Measurements from ENCODE around the gene LCTL. TPM values are rescaled to one million over a fixed set of nuclear protein-coding genes. Genes with fewer than 3 reads are reported as not detected.

The LCTL gene
- total RNA-seq, 1 donor from 2014 or later = not detected

DNA sequence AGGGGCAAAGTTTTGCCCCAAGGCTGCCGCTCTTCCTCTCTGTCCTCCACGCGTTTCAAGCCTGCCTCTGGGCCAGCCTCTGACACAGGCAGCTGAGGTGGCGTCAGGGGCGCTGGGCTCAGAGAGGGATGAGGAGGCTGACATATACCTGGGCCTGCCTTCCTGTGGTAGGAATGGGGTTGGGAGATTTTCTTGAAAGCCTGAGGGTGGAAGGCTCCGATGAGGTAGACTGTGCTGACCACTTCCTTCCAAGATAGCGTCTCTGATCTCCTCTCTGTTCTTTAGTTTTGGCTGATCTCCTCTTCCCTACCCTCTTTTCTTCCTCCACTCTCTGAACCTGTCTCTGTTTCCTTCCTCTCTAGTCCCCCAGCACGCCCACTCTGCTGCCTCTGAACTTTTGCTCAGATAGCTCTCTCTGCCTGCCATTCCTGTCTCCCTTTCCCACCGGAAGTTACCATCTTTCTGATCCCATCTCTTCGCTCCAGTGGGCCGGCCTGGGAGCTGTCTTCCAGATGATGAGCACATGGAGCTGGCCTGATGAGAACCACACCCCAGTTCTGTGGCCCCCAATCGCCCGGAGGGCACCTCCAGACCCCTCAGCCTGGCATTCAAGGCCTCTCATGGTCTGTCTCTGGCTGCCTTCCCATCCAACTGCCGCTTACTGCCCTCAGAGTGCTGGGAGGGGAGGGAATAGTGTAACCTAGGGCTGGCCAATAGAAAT, 32.5 kb upstream of the LCTL start:
- no peak for DNase-seq
- Mint-ChIP-seq H3K27me3 (ENCODE audit: unreplicated experiment) (no peaks in the 10 kb centered on the region), H3K36me3 (ENCODE audit: unreplicated experiment) (no peaks in the 10 kb centered on the region), H3K27ac (ENCODE audit: unreplicated experiment) (no peak overlapping the region), H3K4me1 (ENCODE audit: low read depth, unreplicated experiment) (no peaks in the 10 kb centered on the region), H3K4me3 (ENCODE audit: unreplicated experiment) (no peak overlapping the region), H3K9me3 (ENCODE audit: unreplicated experiment) (no peaks in the 10 kb centered on the region)
- TF ChIP-seq, protein P1, sequence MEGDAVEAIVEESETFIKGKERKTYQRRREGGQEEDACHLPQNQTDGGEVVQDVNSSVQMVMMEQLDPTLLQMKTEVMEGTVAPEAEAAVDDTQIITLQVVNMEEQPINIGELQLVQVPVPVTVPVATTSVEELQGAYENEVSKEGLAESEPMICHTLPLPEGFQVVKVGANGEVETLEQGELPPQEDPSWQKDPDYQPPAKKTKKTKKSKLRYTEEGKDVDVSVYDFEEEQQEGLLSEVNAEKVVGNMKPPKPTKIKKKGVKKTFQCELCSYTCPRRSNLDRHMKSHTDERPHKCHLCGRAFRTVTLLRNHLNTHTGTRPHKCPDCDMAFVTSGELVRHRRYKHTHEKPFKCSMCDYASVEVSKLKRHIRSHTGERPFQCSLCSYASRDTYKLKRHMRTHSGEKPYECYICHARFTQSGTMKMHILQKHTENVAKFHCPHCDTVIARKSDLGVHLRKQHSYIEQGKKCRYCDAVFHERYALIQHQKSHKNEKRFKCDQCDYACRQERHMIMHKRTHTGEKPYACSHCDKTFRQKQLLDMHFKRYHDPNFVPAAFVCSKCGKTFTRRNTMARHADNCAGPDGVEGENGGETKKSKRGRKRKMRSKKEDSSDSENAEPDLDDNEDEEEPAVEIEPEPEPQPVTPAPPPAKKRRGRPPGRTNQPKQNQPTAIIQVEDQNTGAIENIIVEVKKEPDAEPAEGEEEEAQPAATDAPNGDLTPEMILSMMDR (IDR thresholded peaks at IDR 0.05; ENCODE audit: partially characterized antibody, unreplicated experiment) = no peak

DNA sequence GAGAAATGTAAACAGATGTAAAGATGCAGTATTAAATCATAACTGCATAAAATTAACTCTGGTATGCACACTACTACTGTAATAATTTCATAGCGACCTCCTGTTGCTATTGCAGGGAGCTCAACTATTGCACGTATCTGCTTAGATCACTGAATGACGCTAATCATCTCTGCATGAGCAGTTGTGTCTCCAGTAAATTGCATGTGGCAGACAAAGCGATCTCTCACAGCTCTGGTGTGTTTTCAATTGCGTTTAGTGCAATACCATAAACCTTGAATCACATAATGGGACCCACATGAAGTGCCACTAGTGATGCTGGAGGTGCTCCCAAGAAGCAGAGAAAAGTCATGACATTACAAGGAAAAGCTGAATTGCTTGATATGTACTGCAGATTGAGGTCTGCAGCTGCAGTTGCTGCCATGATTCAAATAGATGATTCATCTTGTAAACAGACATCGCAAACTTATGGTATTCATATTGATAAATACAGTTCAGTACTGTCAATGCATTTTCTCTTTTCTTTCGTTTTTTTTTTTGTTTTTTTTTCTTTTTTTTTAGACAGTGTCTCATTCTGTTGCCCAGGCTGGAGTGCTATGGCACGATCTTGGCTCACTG, 30.2 kb upstream of the LCTL start:
- Mint-ChIP-seq H3K36me3 (ENCODE audit: unreplicated experiment) (no peaks in the 10 kb centered on the region), H3K9me3 (ENCODE audit: unreplicated experiment) (no peaks in the 10 kb centered on the region), H3K27me3 (ENCODE audit: unreplicated experiment) (peaks cover 3% of the 10 kb centered on the region), H3K4me3 (ENCODE audit: unreplicated experiment) (no peak overlapping the region), H3K4me1 (ENCODE audit: low read depth, unreplicated experiment) (no peaks in the 10 kb centered on the region), H3K27ac (ENCODE audit: unreplicated experiment) (no peak overlapping the region)
- TF ChIP-seq, protein P1 (IDR thresholded peaks at IDR 0.05; ENCODE audit: partially characterized antibody, unreplicated experiment) = no peak
- no peak for DNase-seq

DNA sequence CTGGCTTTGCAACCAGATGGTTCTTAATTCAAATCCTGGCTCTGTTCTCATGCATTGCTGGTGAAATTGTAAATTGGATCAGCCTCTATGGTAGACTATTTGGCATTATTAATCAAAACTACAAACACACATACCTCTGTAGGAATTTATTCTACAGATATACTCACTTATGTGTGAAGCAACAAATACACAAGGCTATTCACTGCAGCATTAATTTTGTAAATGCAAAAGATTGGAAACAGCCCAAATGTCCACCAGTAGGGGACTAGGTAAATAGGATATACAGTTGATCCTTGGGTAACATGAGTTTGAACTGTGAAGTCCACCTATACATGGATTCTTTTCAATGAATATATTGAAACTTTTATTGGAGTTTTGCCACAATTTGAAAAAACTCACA, 29.5 kb upstream of the LCTL start:
- Mint-ChIP-seq H3K36me3 (ENCODE audit: unreplicated experiment) (no peaks in the 10 kb centered on the region), H3K27ac (ENCODE audit: unreplicated experiment) (no peak overlapping the region), H3K27me3 (ENCODE audit: unreplicated experiment) (peaks cover 3% of the 10 kb centered on the region), H3K4me3 (ENCODE audit: unreplicated experiment) (no peak overlapping the region), H3K9me3 (ENCODE audit: unreplicated experiment) (no peaks in the 10 kb centered on the region), H3K4me1 (ENCODE audit: low read depth, unreplicated experiment) (no peaks in the 10 kb centered on the region)
- TF ChIP-seq, protein P1 (IDR thresholded peaks at IDR 0.05; ENCODE audit: partially characterized antibody, unreplicated experiment) = no peak
- DNase-seq = no peak

DNA sequence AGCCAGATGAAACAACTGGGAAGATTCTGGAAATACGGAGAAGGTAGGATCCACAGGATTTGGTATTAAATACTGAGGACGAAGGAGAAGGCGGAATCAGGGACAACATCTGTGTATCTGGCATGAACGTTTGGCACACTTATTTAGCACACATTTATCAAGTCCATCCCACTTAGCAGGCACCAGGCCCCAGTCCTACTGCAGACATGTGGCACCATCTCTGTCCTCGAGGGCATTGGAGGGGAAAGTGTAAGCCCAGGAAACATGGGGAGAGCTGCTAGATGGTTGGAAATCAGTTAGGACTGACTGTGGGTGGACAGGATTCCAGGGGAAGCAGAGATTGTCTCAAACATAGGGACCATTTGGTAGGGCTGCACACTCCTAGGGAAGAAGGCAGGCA, 29.0 kb upstream of the LCTL start:
- DNase-seq = no peak

More for the DNA sequence above, 29.0 kb upstream of the LCTL start:
- no peak overlapping the region for H3K27ac Mint-ChIP-seq (ENCODE audit: unreplicated experiment)
- no peak overlapping the region for H3K4me3 Mint-ChIP-seq (ENCODE audit: unreplicated experiment)
- no peaks in the 10 kb centered on the region for H3K36me3 Mint-ChIP-seq (ENCODE audit: unreplicated experiment)
- no peaks in the 10 kb centered on the region for H3K4me1 Mint-ChIP-seq (ENCODE audit: low read depth, unreplicated experiment)
- H3K27me3 Mint-ChIP-seq (ENCODE audit: unreplicated experiment) = peaks cover 3% of the 10 kb centered on the region
- TF ChIP-seq, protein P1 (IDR thresholded peaks at IDR 0.05; ENCODE audit: partially characterized antibody, unreplicated experiment) = no peak
- no peaks in the 10 kb centered on the region for H3K9me3 Mint-ChIP-seq (ENCODE audit: unreplicated experiment)

Data from glutamatergic neuron (in vitro differentiated cells).